HG03196 (cell line): ENCODE results near the gene PI4KA.
"Not testable (repeated sequence)": the region's sequence is repeated elsewhere in the genome, so short reads cannot be mapped to it uniquely, and the experiment has no call there.

Source experiments
- ATAC-seq: cut with Tn5 transposase; IDR thresholded peaks from one replicate; pipeline ENCODE4 v1.9.1; 2021; ENCODE audit not compliant: unreplicated experiment

PI4KA gene

DNA sequence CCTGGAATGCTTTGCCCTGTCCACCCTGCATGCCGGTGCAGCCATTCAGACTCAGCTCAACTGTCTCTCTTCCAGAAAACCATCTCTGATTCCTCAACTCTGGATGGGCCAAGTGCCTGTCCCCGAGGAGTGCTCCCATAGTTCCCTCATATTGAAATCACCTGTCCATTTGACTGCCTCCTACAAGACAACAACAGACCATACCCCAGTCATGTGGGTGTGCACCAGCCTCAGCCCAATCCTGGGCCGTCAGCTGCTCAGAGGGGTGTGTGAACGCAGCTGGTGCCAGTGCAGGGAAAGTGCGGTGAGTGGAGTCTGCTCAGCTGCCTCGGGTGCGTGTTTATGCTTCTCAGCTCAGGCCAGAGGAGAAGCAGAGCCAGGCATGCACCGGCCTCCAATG is 126.2 kb downstream of the PI4KA start:
- not testable (repeated sequence) for ATAC-seq

- ATAC-seq: no peak
Observed at GRCh38 chr22:20729194-20729593, 129.4 kb downstream of the PI4KA start.

DNA sequence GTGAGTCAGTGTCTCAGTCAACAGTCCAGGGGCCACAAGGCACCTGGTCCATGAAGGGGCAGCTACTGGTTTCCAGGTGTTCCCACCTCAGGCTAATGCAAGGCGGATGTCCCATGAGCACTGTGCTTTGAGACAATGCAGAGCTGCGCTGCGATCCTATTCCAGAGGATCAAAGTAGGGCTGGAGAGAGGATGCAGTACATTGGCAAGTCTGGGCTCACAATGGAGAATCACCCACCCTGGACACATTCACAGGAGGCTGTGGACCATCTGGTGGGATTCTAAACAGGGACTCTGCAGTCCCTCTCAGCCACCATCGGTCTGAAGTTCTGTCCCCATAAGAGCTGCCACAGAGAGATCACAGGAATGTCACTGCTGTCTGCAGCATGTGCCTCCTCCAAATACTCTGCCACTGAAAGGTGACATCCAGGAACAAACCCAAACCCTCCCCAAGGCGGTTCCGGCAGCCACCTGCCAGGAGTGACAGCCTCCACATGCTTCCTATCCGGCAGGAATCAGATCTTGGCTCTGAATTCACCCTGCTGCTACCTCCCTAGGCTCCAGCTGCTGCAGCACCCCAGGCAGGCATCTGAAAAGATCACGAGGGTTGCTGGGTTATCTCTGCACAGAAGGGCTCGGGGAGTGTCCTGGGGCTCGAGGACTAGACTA is 130.0 kb downstream of the PI4KA start:
- no peak for ATAC-seq

DNA sequence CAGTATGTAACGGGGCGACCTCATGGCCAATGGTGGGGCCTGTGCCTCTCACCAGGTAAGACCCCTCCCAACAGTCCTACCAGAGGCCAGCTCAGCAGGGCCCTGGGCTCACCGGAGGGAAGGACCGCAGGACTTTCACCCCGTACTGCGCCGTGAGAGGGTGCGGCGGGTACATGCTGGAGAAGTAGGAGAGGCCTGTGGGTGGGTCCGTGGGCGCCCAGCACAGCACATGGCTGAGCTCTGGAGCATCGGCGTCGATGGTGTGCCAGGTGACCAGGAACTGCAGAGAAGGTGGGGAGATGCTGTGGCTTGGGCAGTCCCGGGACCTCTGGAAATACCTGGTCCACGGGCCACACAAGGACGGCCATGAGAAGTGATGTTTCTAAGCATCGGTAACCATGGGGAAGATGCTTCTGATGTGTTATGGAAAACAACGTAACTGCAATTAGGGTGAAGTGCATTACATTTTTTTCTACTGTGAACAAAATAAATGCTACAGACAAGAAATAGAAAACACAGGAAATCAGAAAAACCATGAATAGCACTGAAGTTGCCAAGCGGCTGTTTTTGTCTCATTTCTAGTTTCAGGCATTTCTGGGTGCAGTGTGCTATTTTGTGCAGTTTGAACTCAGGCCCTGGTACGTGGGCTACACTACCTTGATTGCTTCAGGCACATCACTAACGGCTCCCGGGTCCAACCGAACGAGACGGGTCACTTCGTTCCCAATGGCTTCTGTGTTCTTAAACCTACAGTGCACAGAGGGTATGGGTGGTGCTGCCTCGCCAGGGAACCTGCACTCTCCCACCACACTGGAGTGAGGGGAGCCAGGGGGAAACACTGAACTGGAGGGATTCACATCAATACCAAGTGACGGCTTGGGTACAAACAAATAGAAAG is 131.2 kb downstream of the PI4KA start:
- ATAC-seq: no peak

- no peak for ATAC-seq
Observed at GRCh38 chr22:20725987-20726558, 132.5 kb downstream of the PI4KA start.

DNA sequence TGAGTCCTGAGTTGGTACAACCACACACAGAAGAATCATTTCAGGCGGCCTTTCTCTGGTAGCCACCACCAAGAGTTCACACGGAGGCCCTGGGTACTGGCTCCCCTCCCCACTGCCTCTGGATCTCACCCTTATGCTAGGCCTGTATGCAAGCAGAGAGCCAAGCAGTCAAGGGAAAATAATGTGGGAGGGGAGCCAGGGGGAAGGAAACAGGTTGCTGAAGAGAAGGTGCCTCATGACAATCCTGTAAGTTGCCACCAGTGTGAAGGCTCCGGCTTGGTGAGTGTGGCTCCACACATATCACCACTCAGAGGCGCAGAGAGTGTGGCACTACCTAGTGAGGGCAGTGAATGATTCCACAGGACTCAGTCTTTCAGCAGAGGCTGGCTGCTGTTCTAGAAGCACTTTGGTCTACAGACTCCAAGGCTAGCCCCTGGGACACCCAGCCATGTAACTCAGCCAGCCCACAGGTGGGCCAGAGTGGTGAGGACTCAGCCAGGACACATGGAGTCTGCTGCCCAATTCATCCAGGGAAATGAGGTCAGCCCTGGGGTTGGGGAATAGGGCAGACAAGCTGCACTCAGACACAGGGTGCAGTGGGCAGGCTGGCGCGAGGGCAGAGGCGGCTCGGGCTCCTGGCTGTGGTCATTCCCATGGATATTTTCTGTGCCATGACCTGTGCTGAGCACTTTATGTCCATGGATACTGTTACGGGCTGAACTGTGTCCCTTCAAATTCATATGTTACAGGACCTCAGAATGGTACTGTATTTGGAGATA is 133.7 kb downstream of the PI4KA start:
- no peak for ATAC-seq

GRCh38 chr22:20721409-20722218 is 137.0 kb downstream of the PI4KA start:
- no peak for ATAC-seq

- ATAC-seq: no peak
Observed at GRCh38 chr22:20720692-20721408, 137.8 kb downstream of the PI4KA start.

- ATAC-seq: not testable (repeated sequence)
Observed at GRCh38 chr22:20718727-20719126, 139.9 kb downstream of the PI4KA start.

GRCh38 chr22:20717981-20718380 is 140.6 kb downstream of the PI4KA start:
- not testable (repeated sequence) for ATAC-seq

DNA sequence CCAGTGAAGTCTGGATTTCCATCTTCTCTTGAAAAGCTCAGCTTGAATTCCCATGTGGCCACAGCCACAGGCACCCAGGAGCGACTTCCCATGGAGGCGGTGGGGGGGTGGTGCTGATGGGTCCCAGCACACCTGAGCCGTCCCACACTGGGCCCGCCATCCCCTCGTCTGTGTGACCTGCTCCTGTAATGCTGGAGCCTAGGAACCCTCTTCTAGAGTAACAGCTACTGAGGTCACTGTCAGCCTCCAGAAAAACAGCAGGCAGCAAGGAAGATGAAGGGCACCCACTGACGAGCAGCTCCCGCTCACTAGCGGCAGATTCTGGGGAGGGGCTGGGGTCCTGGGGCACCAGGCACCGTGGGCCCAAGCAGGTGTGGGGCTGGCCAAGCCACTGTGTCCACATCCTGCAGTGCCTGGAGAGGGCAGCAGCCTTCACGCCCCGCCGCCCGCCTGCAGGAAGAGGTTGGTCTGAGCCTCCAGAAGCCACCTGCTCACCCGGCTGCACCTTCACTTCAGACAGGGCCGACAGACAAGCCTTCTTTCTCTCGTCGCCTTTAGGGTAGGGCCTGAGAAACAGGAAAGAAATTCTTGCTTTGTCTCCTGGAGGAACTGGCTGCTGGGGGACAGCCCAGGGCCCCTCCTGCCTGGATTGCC is 141.3 kb downstream of the PI4KA start:
- ATAC-seq: not testable (repeated sequence)

DNA sequence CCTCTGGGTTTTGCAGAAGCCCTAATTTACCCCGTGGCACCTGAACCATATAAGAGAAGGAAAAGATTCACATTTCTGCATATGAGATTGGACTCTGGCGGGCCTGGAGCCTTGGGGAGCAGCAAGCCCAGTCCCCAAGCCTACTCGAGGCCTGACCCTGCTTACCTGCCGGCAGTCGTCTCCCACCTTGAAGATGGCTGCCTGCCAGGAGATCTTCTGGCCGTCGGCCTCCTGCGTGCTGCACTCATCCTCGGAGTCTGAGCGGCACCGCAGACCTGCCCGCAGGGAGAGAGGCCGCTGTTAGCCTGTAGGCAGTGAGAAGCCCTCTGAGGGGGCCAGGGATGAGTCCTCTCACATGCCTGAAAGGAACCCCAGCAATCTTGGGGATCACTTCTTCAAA is 145.5 kb downstream of the PI4KA start:
- ATAC-seq: not testable (repeated sequence)

DNA sequence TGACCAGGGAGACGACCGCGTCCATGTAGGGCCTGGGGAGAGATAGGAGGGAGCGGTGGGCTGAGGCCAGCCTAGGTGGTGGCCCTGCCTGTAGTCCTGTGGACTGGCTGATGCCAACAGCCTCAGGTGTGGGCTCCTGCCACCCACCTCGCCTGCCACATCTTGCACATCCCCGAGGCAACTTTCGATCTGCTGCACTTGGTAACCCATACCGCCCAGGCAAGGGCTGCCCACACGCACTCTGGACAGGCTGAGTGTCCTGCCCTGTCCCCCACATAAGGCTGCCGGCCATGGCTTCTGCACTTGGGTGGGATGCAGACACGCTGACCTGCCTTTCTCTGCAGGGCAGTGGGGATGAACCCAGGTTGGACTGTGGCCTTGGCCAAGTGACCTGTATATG is 148.6 kb downstream of the PI4KA start:
- ATAC-seq: not testable (repeated sequence)

- not testable (repeated sequence) for ATAC-seq
Observed at GRCh38 chr22:20707549-20708118, 151.0 kb downstream of the PI4KA start.

DNA sequence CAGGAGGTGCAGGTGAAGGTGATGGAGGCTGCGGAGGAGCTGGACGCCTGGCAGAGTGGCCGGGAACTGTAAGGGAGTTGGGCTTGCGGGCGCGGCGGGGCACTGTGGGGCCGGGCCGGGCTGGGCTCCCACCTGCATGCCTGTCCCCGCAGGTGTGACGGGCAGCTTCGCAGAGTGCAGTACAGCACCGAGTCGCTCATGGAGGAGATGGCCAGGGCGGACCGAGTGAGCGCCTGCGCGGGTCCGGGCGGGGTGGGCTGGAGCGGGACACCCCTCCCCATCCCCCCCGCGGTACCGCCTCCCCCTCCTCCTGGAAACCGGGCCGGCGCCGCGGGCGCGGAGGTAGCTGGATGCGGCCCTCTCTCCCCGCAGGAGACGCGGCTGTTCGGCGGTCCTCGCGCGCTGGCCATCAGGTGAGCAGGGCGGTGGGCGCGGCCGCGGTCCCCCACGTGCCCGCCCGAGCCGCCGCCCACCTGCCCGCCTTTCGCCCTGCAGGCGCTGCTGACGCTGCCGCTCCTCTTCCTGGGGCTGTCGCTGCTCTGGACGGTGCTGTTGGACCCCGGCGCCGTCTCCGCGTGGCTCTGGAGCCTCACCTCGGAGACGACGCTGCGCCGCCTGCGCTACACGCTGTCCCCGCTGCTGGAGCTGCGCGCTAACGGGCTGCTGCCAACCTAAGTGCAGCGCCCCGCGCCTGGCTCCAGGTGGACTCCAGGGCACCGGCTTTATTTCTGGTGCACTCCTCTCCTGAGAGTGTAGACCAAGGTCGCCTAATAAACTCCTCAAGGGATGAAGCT is 154.6 kb downstream of the PI4KA start:
- not testable (repeated sequence) for ATAC-seq

- ATAC-seq: peak; percentile 19
Observed at GRCh38 chr22:20703414-20703806, 155.2 kb downstream of the PI4KA start.

- peak; percentile 58 for ATAC-seq
Observed at GRCh38 chr22:20702546-20703413, 155.8 kb downstream of the PI4KA start.
